Esophagus squamous epithelium (tissue), 5 donors: ENCODE data around the gene BAIAP2L2. TPM values are rescaled to one million over a fixed set of nuclear protein-coding genes. Genes with fewer than 3 reads are reported as not detected.

Experiments
- DNase-seq: peaks from one replicate; lab custom pipeline; 2025; lab: John Stamatoyannopoulos, UW
- H3K27ac ChIP-seq, 4 donors: fragments of 200-600 bp; sonication (generic); one replicate each; pipeline ENCODE4 v1.5.1; 2016 to 2019; ENCODE audit warnings: mild to moderate bottlenecking in 1 of 4
- H3K27me3 ChIP-seq, 4 donors: fragments of 200-600 bp; sonication (generic); 1 replicate in 3 of 4; 2 replicates in 1 of 4; pipeline versions ENCODE4 v1.5.1 to v1.6.0; 2017 to 2021; ENCODE audit warnings: antibody characterized with exemption in 1 of 4
- H3K36me3 ChIP-seq, 3 donors: fragments of 200-600 bp; sonication (generic); one replicate each; pipeline ENCODE4 v1.5.1; 2016 to 2019
- H3K4me1 ChIP-seq, 3 donors: fragments of 200-600 bp; sonication (generic); one replicate each; pipeline ENCODE4 v1.5.1; 2017 to 2019
- H3K4me3 ChIP-seq, 4 donors: fragments of 200-600 bp; sonication (generic); 1 replicate in 3 of 4; 2 replicates in 1 of 4; pipeline ENCODE4 v1.5.1; 2016 to 2019; ENCODE audit warnings: mild to moderate bottlenecking in 2 of 4, moderate library complexity in 1 of 4
- H3K9me3 ChIP-seq, 3 donors: fragments of 200-600 bp; sonication (generic); one replicate each; pipeline ENCODE4 v1.5.1; 2016 to 2019
- CTCF ChIP-seq, 6 experiments: fragments of 450-650 bp in 4 of 6; fragments of 200-600 bp in 2 of 6; sonication (generic) in 2 of 6; IDR thresholded peaks; one replicate each; pipeline ENCODE4 v1.5.1; 2016 to 2019; ENCODE audit warnings: antibody characterized with exemption in 6 of 6, mild to moderate bottlenecking in 4 of 6, moderate library complexity in 4 of 6
- POLR2A ChIP-seq, 4 donors: fragments of 450-650 bp; IDR thresholded peaks; one replicate each; pipeline ENCODE4 v1.6.1; 2017; ENCODE audit warnings: antibody characterized with exemption in 4 of 4, mild to moderate bottlenecking in 4 of 4, moderate library complexity in 3 of 4
- WGBS, 2 donors: methylation state at CpG; one replicate each; pipeline ENCODE4 v1.1.5; 2018; 5-methylcytosine and 5-hydroxymethylcytosine counted together
- intact Hi-C: fragments of 100-400 bp; cut with DNase I; formaldehyde crosslinking; loops from one replicate; pipeline ENCODE4 v1.15.0; 2022
- total RNA-seq, 4 donors: library from RNA; depleted of rRNA; stranded (reverse); fragments of >200 nt; gene quantifications; one replicate each; pipeline ENCODE4 v1.1.0, GENCODE V29; 2016
- donor health status: DM: yes; HTN: yes; CAD: no.

BAIAP2L2 gene
- total RNA-seq, 4 donors from 2014 or later: 0.26 to 4.8 (median 2.8) TPM

- DNase-seq: no peak
- Histone ChIP-seq H3K9me3 (no peaks in the 10 kb centered on the region), H3K27me3 (peaks cover 0 to 4% (median 0%) of the 10 kb centered on the region in 4 donors), H3K36me3 (peaks cover 0 to 24% (median 0%) of the 10 kb centered on the region in 3 donors), H3K27ac (peak overlapping the region in 3 of 4 donors; percentile 2 to 56 (median 49)), H3K4me1 (peaks cover 5 to 51% (median 22%) of the 10 kb centered on the region in 3 donors), H3K4me3 (no peak overlapping the region)
- no peak for TF ChIP-seq POLR2A (IDR thresholded peaks at IDR 0.05)
- no peak for TF ChIP-seq CTCF (IDR thresholded peaks at IDR 0.05)
- intact Hi-C loops: no loop called here
- whole genome bisulfite sequencing, 2 donors: 73 to 84% methylated on average over 5 to 9 of the region's 30 CpGs
Observed at GRCh38 chr22:38110863-38111852, 674 bp upstream of the BAIAP2L2 start.

GRCh38 chr22:38109371-38110001 is 998 bp downstream of the BAIAP2L2 start:
- Histone ChIP-seq H3K36me3 (peaks cover 0 to 14% (median 0%) of the 10 kb centered on the region in 3 donors), H3K4me3 (no peak overlapping the region), H3K27ac (no peak overlapping the region), H3K27me3 (peaks cover 0 to 4% (median 0%) of the 10 kb centered on the region in 4 donors), H3K4me1 (peaks cover 5 to 46% (median 19%) of the 10 kb centered on the region in 3 donors), H3K9me3 (no peaks in the 10 kb centered on the region)
- 75% methylated on average over 2 of the region's 22 CpGs; no CpG with 5 or more reads in 1 of the 2 donors for WGBS, 2 donors
- TF ChIP-seq CTCF (IDR thresholded peaks at IDR 0.05) (no peak), POLR2A (IDR thresholded peaks at IDR 0.05) (no peak)
- intact Hi-C loops: loop anchor here (10.0 kb wide), 1 partner anchor 115 kb away; no protein-coding TSS in a partner anchor
- DNase-seq: no peak

DNA sequence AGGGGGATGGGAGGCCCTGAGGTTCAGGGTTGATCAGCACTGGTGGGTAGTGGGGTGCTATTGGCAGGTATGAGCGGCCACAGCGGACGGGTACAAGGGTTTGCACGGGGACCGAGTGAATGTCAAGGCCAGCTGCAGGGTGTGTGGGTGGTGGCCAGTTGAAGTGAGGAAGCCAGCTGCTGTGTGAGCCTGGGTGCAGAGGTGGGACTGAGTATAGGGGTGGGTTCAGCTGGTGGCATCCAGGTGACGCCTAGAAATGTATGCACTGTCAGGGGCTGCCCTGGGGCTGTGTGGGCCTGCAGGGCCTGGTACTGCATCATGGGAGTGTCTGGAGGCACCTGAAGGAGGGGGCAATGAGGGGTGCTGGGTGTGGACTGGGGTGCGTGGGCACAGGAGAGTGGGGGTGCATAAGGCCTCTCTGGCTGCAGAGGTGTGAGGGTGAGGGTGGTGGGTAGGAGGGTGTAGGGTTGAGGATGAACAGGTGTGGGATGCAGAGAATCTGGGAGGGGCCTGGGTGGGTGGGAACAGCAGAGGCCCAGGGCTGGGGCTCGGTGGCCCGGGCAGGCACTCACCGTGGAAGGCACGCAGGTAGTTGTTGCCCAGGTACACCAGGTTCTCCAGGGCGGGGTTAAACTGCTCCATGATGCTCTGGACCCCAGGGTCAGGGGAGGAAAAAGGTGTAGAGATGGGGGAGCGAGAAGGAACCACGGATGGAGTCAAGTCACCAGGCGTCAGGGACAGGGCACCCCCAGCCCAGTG is 1.7 kb downstream of the BAIAP2L2 start:
- Histone ChIP-seq H3K4me1 (peaks cover 5 to 42% (median 16%) of the 10 kb centered on the region in 3 donors), H3K27ac (no peak overlapping the region), H3K36me3 (peaks cover 0 to 14% (median 0%) of the 10 kb centered on the region in 3 donors), H3K27me3 (peaks cover 0 to 4% (median 0%) of the 10 kb centered on the region in 4 donors), H3K9me3 (no peaks in the 10 kb centered on the region), H3K4me3 (no peak overlapping the region)
- 90 to 91% methylated on average over 11 to 15 of the region's 15 CpGs for WGBS, 2 donors
- TF ChIP-seq CTCF (IDR thresholded peaks at IDR 0.05) (no peak), POLR2A (IDR thresholded peaks at IDR 0.05) (no peak)
- no peak for DNase-seq
- intact Hi-C loops: loop anchor here (10.0 kb wide), 1 partner anchor 116 kb away; no protein-coding TSS in a partner anchor

- H3K36me3 ChIP-seq: peaks cover 0 to 10% (median 0%) of the 10 kb centered on the region in 3 donors
- DNase-seq: no peak
- peak overlapping the region in 1 of 4 donors; percentile 9 for H3K27ac ChIP-seq
- H3K27me3 ChIP-seq: peaks cover 0 to 4% (median 0%) of the 10 kb centered on the region in 4 donors
- 64 to 100% methylated on average over 1 to 10 of the region's 17 CpGs for WGBS, 2 donors
- no peak overlapping the region for H3K4me3 ChIP-seq
- H3K4me1 ChIP-seq: peaks cover 5 to 40% (median 16%) of the 10 kb centered on the region in 3 donors
- H3K9me3 ChIP-seq: no peaks in the 10 kb centered on the region
- TF ChIP-seq CTCF (IDR thresholded peaks at IDR 0.05) (no peak), POLR2A (IDR thresholded peaks at IDR 0.05) (no peak)
- intact Hi-C loops: loop anchor here (10.0 kb wide), 1 partner anchor 117 kb away; no protein-coding TSS in a partner anchor
Observed at GRCh38 chr22:38107692-38108515, 2.6 kb downstream of the BAIAP2L2 start.
